Right renal cortex interstitium (tissue), 3 donors: ENCODE data around the gene TECTA. TPM values are rescaled to one million over a fixed set of nuclear protein-coding genes. Genes with fewer than 3 reads are reported as not detected.
"Not testable (repeated sequence)": the region's sequence is repeated elsewhere in the genome, so short reads cannot be mapped to it uniquely, and the experiment has no call there.

Source experiments
- DNase-seq, 3 donors: peaks; one replicate each; pipeline ENCODE4 v3.0.0-alpha.2; 2013; ENCODE audit warnings: low read depth in 3 of 3, low spot score in 2 of 3
- polyA plus RNA-seq, 3 donors: library from polyadenylated mRNA; unstranded; fragments of 120-200 nt; gene quantifications; one replicate each; pipeline ENCODE4 v1.2.1, GENCODE V29; 2013; ENCODE audit not compliant: insufficient read length in 3 of 3

TECTA gene
- polyA plus RNA-seq, 3 donors: 1.8 to 2.1 (median 1.9) TPM

GRCh38 chr11:121091492-121092152 is 9.4 kb upstream of the TECTA start:
- DNase-seq: no peak

GRCh38 chr11:121095561-121095960 is 5.5 kb upstream of the TECTA start:
- no peak for DNase-seq

- no peak for DNase-seq
Observed at GRCh38 chr11:121099364-121099763, 1.7 kb upstream of the TECTA start.

- no peak for DNase-seq
Observed at GRCh38 chr11:121099885-121100284, 1.2 kb upstream of the TECTA start.

- no peak for DNase-seq
Observed at GRCh38 chr11:121104312-121104762, 3.3 kb downstream of the TECTA start.

GRCh38 chr11:121105063-121105480 is 4.0 kb downstream of the TECTA start:
- DNase-seq: no peak

- DNase-seq: peak in 1 of 3 donors; percentile 43
Observed at GRCh38 chr11:121105481-121106195, 4.6 kb downstream of the TECTA start.

- no peak for DNase-seq
Observed at GRCh38 chr11:121106812-121107211, 5.8 kb downstream of the TECTA start.

- no peak for DNase-seq
Observed at GRCh38 chr11:121108413-121108812, 7.4 kb downstream of the TECTA start.

GRCh38 chr11:121109471-121109870 is 8.4 kb downstream of the TECTA start:
- no peak for DNase-seq

- no peak for DNase-seq
Observed at GRCh38 chr11:121109916-121110586, 9.0 kb downstream of the TECTA start.

- DNase-seq: no peak
Observed at GRCh38 chr11:121110871-121111724, 10.1 kb downstream of the TECTA start.

- DNase-seq: no peak
Observed at GRCh38 chr11:121112498-121113455, 11.7 kb downstream of the TECTA start.

GRCh38 chr11:121113611-121114010 is 12.6 kb downstream of the TECTA start:
- DNase-seq: no peak

- DNase-seq: not testable (repeated sequence)
Observed at GRCh38 chr11:121115024-121115423, 14.0 kb downstream of the TECTA start.

GRCh38 chr11:121117788-121118187 is 16.7 kb downstream of the TECTA start:
- no peak for DNase-seq

- DNase-seq: no peak
Observed at GRCh38 chr11:121119440-121119839, 18.4 kb downstream of the TECTA start.

GRCh38 chr11:121122328-121122727 is 21.3 kb downstream of the TECTA start:
- DNase-seq: no peak

GRCh38 chr11:121123496-121124069 is 22.5 kb downstream of the TECTA start:
- no peak for DNase-seq
